Measurements from ENCODE around the gene CAMK1D. TPM values are rescaled to one million over a fixed set of nuclear protein-coding genes. Genes with fewer than 3 reads are reported as not detected.

The CAMK1D gene
- polyA plus RNA-seq, 2 of the 4 experiments (the other 2 are of a cell fraction): 6.6 to 12.5 TPM

- TF ChIP-seq PBX3 (IDR thresholded peaks at IDR 0.05): no peak
Measured at GRCh38 chr10:12568391-12569009, 219.2 kb downstream of the CAMK1D start (continued).

- FAIRE-seq (no peak), ATAC-seq (no peak), DNase-seq (ENCODE audit: low read depth in 1 of 2, low spot score in 1 of 2) (no peak)
- Histone ChIP-seq H3K4me3 (no peak overlapping the region), H3K27ac (no peak overlapping the region), H3K4me2 (no peak overlapping the region), H3K9me3 (peaks cover 13% of the 10 kb centered on the region), H3K4me1 (no peaks in the 10 kb centered on the region)
- no peak for TF ChIP-seq PBX3 (IDR thresholded peaks at IDR 0.05)
- no peak for TF ChIP-seq SREBF2 (IDR thresholded peaks at IDR 0.05)
- TF ChIP-seq ATOH8 (CRISPR knock-in tag; IDR thresholded peaks at IDR 0.05; ENCODE audit: low read depth): no peak
- TF ChIP-seq CTCF (IDR thresholded peaks at IDR 0.05): no peak
- TF ChIP-seq HEYL (CRISPR knock-in tag; IDR thresholded peaks at IDR 0.05): no peak
- TF ChIP-seq MAFK (IDR thresholded peaks at IDR 0.05; ENCODE audit: partially characterized antibody): no peak
- TF ChIP-seq E2F6 (IDR thresholded peaks at IDR 0.05; ENCODE audit: borderline replicate concordance, low read depth): no peak
- no peak for TF ChIP-seq FOSB (CRISPR knock-in tag; IDR thresholded peaks at IDR 0.05)
- TF ChIP-seq FOSL2 (IDR thresholded peaks at IDR 0.05): no peak
- no peak for TF ChIP-seq FOSL2 (CRISPR knock-in tag; IDR thresholded peaks at IDR 0.05)
- TF ChIP-seq BHLHE40 (IDR thresholded peaks at IDR 0.05; ENCODE audit: low read depth, low read length): no peak
- TF ChIP-seq ZFP36 (IDR thresholded peaks at IDR 0.05; ENCODE audit: borderline replicate concordance, partially characterized antibody): no peak
- no peak for TF ChIP-seq EHMT2 (IDR thresholded peaks at IDR 0.05; ENCODE audit: low read depth)
- no peak for TF ChIP-seq RCOR1 (IDR thresholded peaks at IDR 0.05; ENCODE audit: low read depth, low read length)
- CTCF ChIA-PET: no interaction called here
- POLR2A ChIA-PET: no interaction called here
- 83% methylated on average over 3 of the region's 3 CpGs for whole genome bisulfite sequencing (ENCODE audit: missing lambda C conversion rate)
Measured at GRCh38 chr10:12572281-12572680, 222.9 kb downstream of the CAMK1D start.

- POLR2A ChIA-PET: no interaction called here
- 91% methylated on average over 7 of the region's 7 CpGs for WGBS (ENCODE audit: missing lambda C conversion rate)
- Histone ChIP-seq H3K4me1 (peaks cover 7% of the 10 kb centered on the region; the same call in 2 of the 3 replicates), H3K9me3 (peaks cover 13% of the 10 kb centered on the region), H3K4me3 (no peak overlapping the region), H3K4me2 (no peak overlapping the region), H3K27ac (no peak overlapping the region)
- ATAC-seq (no peak), FAIRE-seq (no peak), DNase-seq (ENCODE audit: low read depth in 1 of 2, low spot score in 1 of 2) (no peak)
- no peak for TF ChIP-seq CBX2 (IDR thresholded peaks at IDR 0.05; ENCODE audit: borderline replicate concordance, low read depth)
- no peak for TF ChIP-seq JUN (IDR thresholded peaks at IDR 0.05)
- TF ChIP-seq E2F6 (IDR thresholded peaks at IDR 0.05; ENCODE audit: borderline replicate concordance, low read depth): no peak
- TF ChIP-seq CBX8 (IDR thresholded peaks at IDR 0.05): no peak
- TF ChIP-seq CTCF (IDR thresholded peaks at IDR 0.05): no peak
- CTCF ChIA-PET: interaction anchor here (0.6 kb wide), 1 partner anchor 45 kb away, joined by 3 read pairs; no protein-coding TSS in a partner anchor
Measured at GRCh38 chr10:12577610-12578009, 228.3 kb downstream of the CAMK1D start.
